ENCODE data around the gene METTL17.
"Not testable (repeated sequence)": the region's sequence is repeated elsewhere in the genome, so short reads cannot be mapped to it uniquely, and the experiment has no call there.

METTL17 gene

GRCh38 chr14:20989787-20990600 is at the start of gene METTL17:
TSS of gene METTL17 (plus strand) at chr14:20989980. CDS start at chr14:20990003, 23 bp downstream.
- peak; percentile 86 to 94 (median 94) for DNase-seq

- DNase-seq, result not testable (repeated sequence)
These were observed 44.6 kb upstream of the METTL17 start for GRCh38 chr14:20945146-20945545.

GRCh38 chr14:20946707-20947106 is 43.1 kb upstream of the METTL17 start:
- not testable (repeated sequence) for DNase-seq

- DNase-seq, result not testable (repeated sequence)
These were observed 34.8 kb upstream of the METTL17 start, which contains the start of gene RNASE2 for GRCh38 chr14:20954736-20955537. TSS of gene RNASE2 (plus strand) at chr14:20955487. CDS start at chr14:20955772, 285 bp downstream.

- not testable (repeated sequence) for DNase-seq
These were observed 34.3 kb upstream of the METTL17 start for GRCh38 chr14:20955538-20955873.

GRCh38 chr14:20956376-20956976 is 33.3 kb upstream of the METTL17 start:
- no peak for DNase-seq

DNA sequence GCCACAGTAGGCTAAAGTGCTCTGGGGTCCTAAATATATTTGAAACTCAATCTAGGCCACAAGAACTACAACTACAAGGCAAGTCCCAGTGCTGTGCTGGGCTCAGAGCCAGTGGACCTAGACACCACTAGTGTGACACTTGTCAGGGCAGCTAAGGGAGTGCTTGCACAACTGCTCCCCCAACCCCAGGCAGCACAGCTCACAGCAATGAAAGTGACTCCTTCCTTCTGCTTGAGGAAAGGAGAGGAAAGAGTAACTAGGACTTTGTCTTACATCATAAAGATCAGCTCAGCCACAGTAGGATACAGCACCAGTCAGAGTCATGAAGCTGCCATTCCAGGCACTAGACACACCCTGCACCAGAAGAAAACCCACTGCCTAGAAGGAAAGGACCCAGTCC is 30.8 kb upstream of the METTL17 start:
- not testable (repeated sequence) for DNase-seq

- DNase-seq, result no peak
These were observed 20.4 kb upstream of the METTL17 start for GRCh38 chr14:20969336-20969735.

GRCh38 chr14:20970647-20970982 is 19.2 kb upstream of the METTL17 start:
- no peak for DNase-seq

DNA sequence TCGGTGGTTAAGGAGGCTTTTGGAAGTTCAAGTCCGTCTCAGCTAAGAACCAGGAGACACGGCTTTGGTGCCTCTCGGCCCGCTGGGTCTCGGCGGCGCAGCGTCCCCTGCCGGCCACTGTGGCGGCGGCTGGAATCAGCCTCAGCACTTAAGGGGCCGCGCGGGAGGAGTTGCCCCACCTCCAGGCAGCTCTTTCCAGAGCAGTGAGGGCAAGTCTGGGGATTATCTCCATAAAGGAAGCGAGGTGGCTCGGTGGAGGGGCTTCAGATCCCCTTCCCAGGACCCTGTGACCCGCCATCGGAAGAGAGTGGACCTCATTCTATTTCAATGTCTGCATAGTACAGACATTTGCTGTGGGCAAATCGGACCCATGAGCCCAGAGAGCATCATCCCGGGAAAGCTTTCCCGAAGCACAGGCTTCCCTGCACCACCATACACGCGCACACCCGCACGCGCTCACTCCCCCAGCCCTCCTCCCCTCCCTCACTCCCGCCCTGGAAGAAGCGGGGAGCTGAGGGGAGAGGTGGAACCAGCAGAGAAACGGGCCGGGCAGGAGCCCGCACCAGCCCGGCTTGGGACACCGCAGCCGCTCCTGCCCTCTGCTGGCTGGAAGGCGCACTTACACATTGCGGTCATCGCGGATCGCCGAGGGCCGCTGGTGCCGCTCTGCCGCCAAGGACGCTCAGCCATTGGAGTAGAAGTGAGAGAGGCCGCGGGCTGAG is 18.6 kb upstream of the METTL17 start:
- DNase-seq, result peak; percentile 66 to 84 (median 75)

DNA sequence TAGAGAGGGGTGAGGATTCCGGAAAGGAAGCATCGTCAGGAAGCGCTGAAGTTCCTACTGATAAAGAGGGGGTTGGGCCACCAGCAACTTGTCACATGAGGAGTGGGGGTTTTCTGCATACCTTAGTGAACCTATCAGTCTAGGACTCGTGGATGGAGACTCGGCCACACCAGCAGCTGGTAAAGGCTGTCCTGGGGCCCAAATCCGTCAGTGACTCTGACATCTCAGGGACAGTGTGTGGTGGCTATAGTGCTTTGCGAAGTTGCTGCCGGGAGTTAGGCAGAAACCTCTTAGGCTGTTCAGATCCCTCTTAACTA is 18.1 kb upstream of the METTL17 start:
- DNase-seq, result no peak

- DNase-seq, result no peak
These were observed 16.3 kb upstream of the METTL17 start for GRCh38 chr14:20973501-20973900.

DNA sequence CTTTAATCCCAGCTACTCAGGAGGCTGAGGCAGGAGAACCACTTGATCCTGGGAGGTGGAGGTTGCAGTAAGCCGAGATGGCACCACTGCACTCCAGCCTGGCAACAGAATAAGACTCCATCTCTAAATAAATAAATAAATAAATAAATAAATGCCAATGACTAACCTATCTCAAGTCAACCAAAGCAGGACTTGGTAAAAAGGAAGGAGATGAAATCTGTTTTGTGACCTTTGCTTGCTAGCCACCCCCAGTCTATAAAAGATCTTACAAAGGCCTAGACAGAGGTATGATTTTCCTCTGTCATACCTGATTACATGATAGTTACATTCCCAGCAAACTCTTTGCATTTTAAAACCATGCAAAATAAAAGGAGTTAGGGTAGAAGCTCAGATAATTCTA is 13.5 kb upstream of the METTL17 start:
- no peak for DNase-seq

DNA sequence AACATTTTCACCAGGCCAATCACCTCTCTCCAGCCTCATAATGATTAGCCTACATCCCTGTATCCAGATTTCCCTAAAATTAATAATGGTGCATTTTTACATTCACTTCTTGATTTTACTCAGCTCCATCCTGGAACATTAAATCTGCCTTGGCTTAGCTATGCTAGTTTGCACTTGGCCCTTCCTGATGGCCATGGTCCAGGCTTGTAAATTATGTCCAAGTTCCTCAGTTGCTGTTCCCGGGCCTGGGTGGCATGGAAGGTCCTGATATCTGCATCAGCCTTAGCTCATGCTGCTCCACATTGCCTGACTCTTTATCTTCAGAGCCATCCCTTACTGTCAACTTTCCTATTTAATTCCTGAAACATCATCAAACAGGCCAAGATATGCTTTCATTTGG is 11.1 kb upstream of the METTL17 start:
- no peak for DNase-seq

GRCh38 chr14:20980906-20981305 is 8.9 kb upstream of the METTL17 start:
- no peak for DNase-seq

DNA sequence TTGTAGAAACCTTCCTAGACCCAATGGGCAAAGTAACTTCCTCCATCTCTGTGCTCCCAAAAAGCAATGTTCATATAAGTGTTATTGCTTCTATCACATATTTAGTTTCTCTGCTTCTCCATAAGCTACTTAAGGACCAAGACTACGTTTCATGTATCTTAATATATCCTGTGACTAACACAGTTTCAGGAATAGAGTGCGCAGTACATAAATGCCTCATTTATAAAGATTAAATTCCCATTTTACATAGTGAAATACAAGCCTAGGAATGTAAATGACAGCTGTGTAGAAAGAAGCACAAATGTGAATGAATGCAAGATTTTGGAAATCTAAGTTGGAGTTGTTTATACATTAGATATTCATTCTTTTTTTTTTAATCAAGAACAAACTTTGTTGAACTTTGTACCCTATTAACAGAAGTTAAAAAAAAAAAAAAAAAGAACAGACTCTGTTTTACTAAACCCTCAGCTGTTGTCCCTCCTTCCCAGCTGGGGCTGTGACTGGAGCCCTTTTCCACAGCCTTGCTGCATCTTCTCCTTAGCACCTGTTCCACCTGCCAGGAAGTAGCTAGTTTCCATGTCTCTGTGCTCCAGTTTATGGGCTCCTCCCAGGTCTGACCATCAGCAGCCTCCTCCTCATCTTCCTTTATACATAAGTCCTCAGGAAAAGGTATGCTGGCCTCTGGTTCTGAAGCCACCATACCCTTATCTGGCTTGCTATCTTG is 7.0 kb upstream of the METTL17 start:
- DNase-seq, result no peak

- not testable (repeated sequence) for DNase-seq
These were observed 4.1 kb upstream of the METTL17 start for GRCh38 chr14:20985650-20986049.

DNA sequence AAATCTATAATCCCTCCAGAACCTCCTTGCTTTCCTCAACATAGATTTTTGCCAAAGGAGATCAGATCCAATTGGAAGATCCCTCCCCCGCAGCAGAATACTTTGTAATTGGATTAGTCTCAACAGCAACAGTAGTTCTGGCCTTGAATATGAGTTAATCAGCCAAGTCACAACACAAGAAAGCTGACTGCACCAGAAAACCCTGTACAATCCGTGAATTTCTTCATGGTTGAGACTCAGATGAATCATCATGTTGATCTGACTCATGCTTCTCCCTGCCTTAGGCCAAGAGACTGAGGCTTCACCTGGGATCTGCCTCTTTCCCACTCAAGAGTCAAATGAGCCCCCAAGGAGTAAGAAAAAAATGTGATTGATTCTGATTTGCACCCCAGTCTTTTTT is 3.0 kb upstream of the METTL17 start:
- no peak for DNase-seq

DNA sequence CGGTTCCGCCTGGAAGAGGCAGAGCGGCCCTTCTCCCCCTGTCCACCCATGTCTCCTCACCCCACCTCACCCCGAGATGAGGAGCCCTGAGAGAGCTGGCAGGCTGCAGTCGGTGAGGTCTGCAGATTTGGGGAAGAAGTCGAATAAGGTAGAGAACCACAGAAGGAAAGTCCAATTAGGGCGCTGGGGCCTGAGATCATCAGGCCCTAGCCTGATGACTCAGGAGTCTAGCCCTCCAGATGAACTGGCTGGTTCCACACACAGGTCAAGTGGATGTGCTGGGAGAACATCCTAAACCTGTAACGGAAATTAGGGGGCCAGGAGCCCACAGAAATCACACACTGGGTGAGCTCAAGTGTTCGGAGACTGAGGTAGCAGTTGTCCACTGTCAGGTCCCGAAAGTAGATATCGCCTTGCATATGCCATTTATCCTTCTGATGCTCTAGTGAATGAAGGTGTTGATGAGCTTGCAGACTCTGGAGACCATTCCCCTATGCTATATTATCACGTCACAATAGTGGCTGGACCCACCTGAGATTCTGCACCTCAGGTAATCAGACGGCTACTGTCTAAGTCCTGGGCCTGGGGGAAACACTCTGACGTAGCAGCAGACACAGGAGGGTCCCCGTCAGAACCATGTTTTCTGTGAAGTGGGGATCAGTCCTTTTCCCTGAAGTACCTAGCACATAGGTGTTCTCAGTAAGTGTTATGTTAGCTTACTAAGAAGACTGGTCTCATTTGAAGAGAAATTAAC is 886 bp upstream of the METTL17 start:
- DNase-seq, result peak in 1 of 3 experiments; percentile 41

- DNase-seq, result no peak
These were observed 351 bp upstream of the METTL17 start for GRCh38 chr14:20989471-20989786.

- no peak for DNase-seq
These were observed 6.7 kb downstream of the METTL17 start for GRCh38 chr14:20996521-20996920.

- DNase-seq, result no peak
These were observed 7.3 kb downstream of the METTL17 start for GRCh38 chr14:20997115-20997514.
